GM20000 (cell line): Measurements from ENCODE around the gene MIOX.
A peak's percentile ranks its signal among the peaks of the same experiment; 100 is the strongest.

Experiments used
- DNase-seq: peaks from one replicate; pipeline ENCODE4 v3.0.0; 2012; ENCODE audit warnings: low spot score
- CTCF ChIP-seq: IDR thresholded peaks from 2 replicates; pipeline ENCODE4 v1.5.1; 2012; ENCODE audit warnings: mild to moderate bottlenecking, control low read depth; ENCODE audit errors: extremely low read depth, missing control alignments

The MIOX gene

GRCh38 chr22:50456466-50457234, 30.0 kb upstream of the MIOX start:
- no peak for DNase-seq
- peak; percentile 6 for TF ChIP-seq CTCF

GRCh38 chr22:50459016-50459415, 27.6 kb upstream of the MIOX start:
- DNase-seq: no peak
- no peak for TF ChIP-seq CTCF

- DNase-seq: no peak
- no peak for TF ChIP-seq CTCF
These were observed 27.0 kb upstream of the MIOX start for GRCh38 chr22:50459496-50460140.

- no peak for TF ChIP-seq CTCF
- no peak for DNase-seq
These were observed 25.7 kb upstream of the MIOX start for GRCh38 chr22:50460938-50461337.

- no peak for TF ChIP-seq CTCF
- DNase-seq: no peak
These were observed 25.1 kb upstream of the MIOX start for GRCh38 chr22:50461536-50461935.

GRCh38 chr22:50461979-50462540, 24.6 kb upstream of the MIOX start:
- DNase-seq: no peak
- TF ChIP-seq CTCF: no peak

- DNase-seq: no peak
- no peak for TF ChIP-seq CTCF
These were observed 23.3 kb upstream of the MIOX start for GRCh38 chr22:50463188-50463900.
